Measurements from ENCODE around the gene ZPLD1. TPM values are rescaled to one million over a fixed set of nuclear protein-coding genes. Genes with fewer than 3 reads are reported as not detected.

The ZPLD1 gene
- total and polyA plus RNA-seq, 3 experiments from 2014 or later = not detected

DNA sequence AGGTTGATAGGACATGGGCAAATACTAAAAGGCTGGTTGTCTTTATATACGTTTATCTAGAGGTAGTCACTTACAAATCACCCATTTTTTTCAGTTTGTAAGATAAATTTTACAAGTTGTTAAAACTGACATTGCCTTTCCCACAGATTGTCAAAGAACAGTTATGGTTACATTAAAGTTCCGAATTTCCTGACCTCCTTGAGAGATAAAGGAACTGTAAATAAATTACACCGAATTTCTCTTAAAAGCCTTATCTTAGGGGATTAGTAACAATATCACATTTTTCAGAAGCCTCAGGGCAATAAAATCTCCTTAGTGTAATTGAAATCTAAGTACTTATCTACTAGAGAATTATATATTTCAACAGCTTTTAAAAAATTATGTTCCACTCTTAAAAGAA lies 49.5 kb downstream of the ZPLD1 start:
- DNase-seq = no peak
- Mint-ChIP-seq H3K9me3 (peaks cover 0 to 2% (median 0%) of the 10 kb centered on the region in 5 donors), H3K36me3 (no peaks in the 10 kb centered on the region), H3K27me3 (peaks cover 0 to 3% of the 10 kb centered on the region in 2 donors), H3K4me1 (no peaks in the 10 kb centered on the region), H3K4me3 (no peak overlapping the region), H3K27ac (no peak overlapping the region)
- Histone ChIP-seq H3K4me3 (ENCODE audit: low read length) (no peak overlapping the region), H3K9me3 (ENCODE audit: low read length) (no peaks in the 10 kb centered on the region), H3K4me1 (ENCODE audit: insufficient read depth, low read length) (no peaks in the 10 kb centered on the region), H3K27ac (ENCODE audit: low read depth, low read length) (no peak overlapping the region), H3K36me3 (ENCODE audit: insufficient read depth, low read length) (no peaks in the 10 kb centered on the region), H3K27me3 (ENCODE audit: insufficient read depth, low read length, poor library complexity, severe bottlenecking) (no peaks in the 10 kb centered on the region)
- ChIA-PET CTCF (no interaction called here), POLR2A (no interaction called here)

DNA sequence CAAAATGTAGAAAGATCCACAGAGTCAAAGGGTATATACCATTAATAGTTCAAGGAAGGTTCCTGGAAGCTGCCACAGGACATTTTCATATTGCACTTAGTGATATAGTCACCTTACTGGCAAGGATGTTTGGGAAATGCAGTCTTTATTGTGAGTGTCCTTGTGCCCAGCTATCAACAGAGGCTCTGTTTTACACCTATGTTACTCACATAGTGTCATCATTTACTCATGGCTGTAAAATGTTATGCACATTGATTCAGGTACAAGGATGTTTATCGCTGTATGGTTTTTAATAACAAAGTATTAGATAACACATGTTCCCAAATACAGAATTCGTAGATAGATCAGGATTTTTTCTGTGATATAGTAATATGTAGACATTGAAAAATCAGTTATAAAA lies 50.9 kb downstream of the ZPLD1 start:
- no peaks in the 10 kb centered on the region for H3K4me1 Mint-ChIP-seq
- DNase-seq = no peak
- CTCF ChIA-PET = no interaction called here
- no peaks in the 10 kb centered on the region for H3K36me3 Mint-ChIP-seq
- Histone ChIP-seq H3K36me3 (ENCODE audit: insufficient read depth, low read length) (no peaks in the 10 kb centered on the region), H3K4me1 (ENCODE audit: insufficient read depth, low read length) (no peaks in the 10 kb centered on the region), H3K27me3 (ENCODE audit: insufficient read depth, low read length, poor library complexity, severe bottlenecking) (no peaks in the 10 kb centered on the region), H3K27ac (ENCODE audit: low read depth, low read length) (no peak overlapping the region), H3K9me3 (ENCODE audit: low read length) (no peaks in the 10 kb centered on the region), H3K4me3 (ENCODE audit: low read length) (no peak overlapping the region)
- peaks cover 0 to 1% of the 10 kb centered on the region in 2 donors for H3K27me3 Mint-ChIP-seq
- no peak overlapping the region for H3K4me3 Mint-ChIP-seq
- H3K27ac Mint-ChIP-seq = no peak overlapping the region
- peaks cover 0 to 2% (median 0%) of the 10 kb centered on the region in 5 donors for H3K9me3 Mint-ChIP-seq
- POLR2A ChIA-PET = no interaction called here

DNA sequence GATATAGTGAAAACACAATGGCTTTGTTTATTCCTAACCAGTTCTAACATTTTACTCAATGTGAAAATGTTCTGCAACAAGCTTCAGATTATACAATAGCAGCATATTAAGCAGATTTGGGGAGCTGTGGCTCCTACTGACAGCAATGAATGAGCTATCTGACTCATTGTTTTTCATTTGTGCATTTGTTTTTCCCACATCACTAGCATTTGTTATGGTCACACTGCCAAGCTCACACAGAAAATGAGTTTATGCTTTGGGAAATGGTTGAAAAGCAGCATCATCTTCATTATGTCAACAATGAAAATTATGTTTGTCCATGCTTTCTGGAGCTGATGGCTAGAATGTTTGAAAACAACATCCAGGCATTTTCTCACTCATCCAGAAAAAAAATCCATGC lies 53.5 kb downstream of the ZPLD1 start:
- no peaks in the 10 kb centered on the region for H3K36me3 Mint-ChIP-seq
- POLR2A ChIA-PET = no interaction called here
- CTCF ChIA-PET = no interaction called here
- Histone ChIP-seq H3K27me3 (ENCODE audit: insufficient read depth, low read length, poor library complexity, severe bottlenecking) (no peaks in the 10 kb centered on the region), H3K27ac (ENCODE audit: low read depth, low read length) (no peak overlapping the region), H3K36me3 (ENCODE audit: insufficient read depth, low read length) (no peaks in the 10 kb centered on the region), H3K4me3 (ENCODE audit: low read length) (no peak overlapping the region), H3K9me3 (ENCODE audit: low read length) (no peaks in the 10 kb centered on the region), H3K4me1 (ENCODE audit: insufficient read depth, low read length) (no peaks in the 10 kb centered on the region)
- no peaks in the 10 kb centered on the region for H3K4me1 Mint-ChIP-seq
- no peak overlapping the region for H3K27ac Mint-ChIP-seq
- DNase-seq = no peak
- H3K9me3 Mint-ChIP-seq = peaks cover 0 to 2% (median 0%) of the 10 kb centered on the region in 5 donors
- no peak overlapping the region for H3K4me3 Mint-ChIP-seq
- H3K27me3 Mint-ChIP-seq = peaks cover 1 to 6% of the 10 kb centered on the region in 2 donors

DNA sequence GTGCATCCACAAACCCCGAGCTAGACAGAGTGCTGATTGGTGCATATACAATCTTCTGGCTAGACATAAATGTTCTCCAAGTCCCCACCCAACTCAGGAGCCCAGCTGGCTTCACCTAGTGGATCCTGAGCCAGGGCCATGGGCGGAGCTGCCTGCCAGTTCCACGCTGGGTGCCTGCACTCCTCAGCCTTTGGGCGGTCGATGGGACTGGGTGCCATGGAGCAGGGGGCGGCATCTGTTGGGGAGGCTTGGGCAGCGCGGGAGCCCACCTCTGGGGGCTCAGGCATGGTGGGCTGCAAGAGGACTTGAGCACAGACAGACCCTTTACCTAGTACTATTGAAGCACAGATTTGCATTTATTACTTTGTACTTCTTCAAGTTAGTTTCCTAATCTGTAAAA lies 57.5 kb downstream of the ZPLD1 start:
- no peaks in the 10 kb centered on the region for H3K36me3 Mint-ChIP-seq
- ChIA-PET POLR2A (no interaction called here), CTCF (no interaction called here)
- H3K27me3 Mint-ChIP-seq = peaks cover 2 to 14% of the 10 kb centered on the region in 2 donors
- Histone ChIP-seq H3K9me3 (ENCODE audit: low read length) (no peaks in the 10 kb centered on the region), H3K4me3 (ENCODE audit: low read length) (no peak overlapping the region), H3K27ac (ENCODE audit: low read depth, low read length) (no peak overlapping the region), H3K36me3 (ENCODE audit: insufficient read depth, low read length) (no peaks in the 10 kb centered on the region), H3K4me1 (ENCODE audit: insufficient read depth, low read length) (no peaks in the 10 kb centered on the region), H3K27me3 (ENCODE audit: insufficient read depth, low read length, poor library complexity, severe bottlenecking) (no peaks in the 10 kb centered on the region)
- no peak overlapping the region for H3K4me3 Mint-ChIP-seq
- peaks cover 0 to 2% (median 0%) of the 10 kb centered on the region in 5 donors for H3K9me3 Mint-ChIP-seq
- no peak for DNase-seq
- H3K4me1 Mint-ChIP-seq = no peaks in the 10 kb centered on the region
- H3K27ac Mint-ChIP-seq = no peak overlapping the region

DNA sequence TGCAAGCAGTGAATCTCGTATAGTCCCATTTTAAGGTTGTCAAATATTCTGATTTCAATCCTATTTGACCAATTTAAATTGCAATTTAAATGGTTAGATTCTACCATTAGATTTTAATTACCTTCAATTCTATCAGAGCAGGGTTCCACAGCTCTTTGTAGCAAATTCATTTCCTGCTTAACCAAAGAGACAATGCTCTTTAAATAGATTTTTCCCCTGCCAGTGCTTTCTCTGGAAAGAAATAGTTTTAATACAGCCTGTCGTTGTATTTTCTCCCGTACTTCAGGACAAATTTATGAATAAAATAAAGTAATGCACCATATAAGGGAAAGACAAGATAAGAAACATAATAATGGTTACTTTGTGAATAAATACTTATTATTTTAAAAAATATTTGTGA lies 62.8 kb downstream of the ZPLD1 start:
- H3K4me3 Mint-ChIP-seq = no peak overlapping the region
- no peaks in the 10 kb centered on the region for H3K4me1 Mint-ChIP-seq
- Histone ChIP-seq H3K4me1 (ENCODE audit: insufficient read depth, low read length) (no peaks in the 10 kb centered on the region), H3K36me3 (ENCODE audit: insufficient read depth, low read length) (no peaks in the 10 kb centered on the region), H3K27ac (ENCODE audit: low read depth, low read length) (no peak overlapping the region), H3K9me3 (ENCODE audit: low read length) (no peaks in the 10 kb centered on the region), H3K27me3 (ENCODE audit: insufficient read depth, low read length, poor library complexity, severe bottlenecking) (no peaks in the 10 kb centered on the region), H3K4me3 (ENCODE audit: low read length) (no peak overlapping the region)
- no peak for DNase-seq
- H3K27me3 Mint-ChIP-seq = peaks cover 2 to 16% of the 10 kb centered on the region in 2 donors
- H3K27ac Mint-ChIP-seq = no peak overlapping the region
- H3K36me3 Mint-ChIP-seq = no peaks in the 10 kb centered on the region
- ChIA-PET POLR2A (no interaction called here), CTCF (no interaction called here)
- no peaks in the 10 kb centered on the region for H3K9me3 Mint-ChIP-seq

DNA sequence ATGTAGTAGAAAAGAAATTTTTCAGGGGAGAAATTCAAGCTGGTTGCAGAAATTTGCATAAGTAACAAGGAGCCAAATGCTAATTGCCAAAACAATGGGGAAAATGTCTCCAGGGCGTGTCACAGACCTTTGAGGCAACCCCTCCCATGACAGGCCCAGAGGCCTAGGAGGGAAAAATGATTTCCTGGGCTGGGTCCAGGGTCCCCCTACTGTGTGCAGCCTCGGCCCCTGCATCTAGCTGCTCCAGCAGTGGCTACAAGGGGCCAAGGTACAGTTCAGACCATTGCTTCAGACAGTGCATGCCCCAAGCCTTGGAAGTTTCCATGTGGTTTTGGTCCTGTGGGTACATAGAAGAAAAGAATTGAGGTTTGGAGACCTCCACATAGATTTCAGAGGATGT lies 70.7 kb downstream of the ZPLD1 start:
- no peaks in the 10 kb centered on the region for H3K36me3 ChIP-seq (ENCODE audit: insufficient read depth, low read length)
- peaks cover 0 to 3% (median 0%) of the 10 kb centered on the region in 5 donors for H3K9me3 Mint-ChIP-seq
- no peaks in the 10 kb centered on the region for H3K36me3 Mint-ChIP-seq
- H3K9me3 ChIP-seq (ENCODE audit: low read length) = no peaks in the 10 kb centered on the region
- H3K27ac ChIP-seq (ENCODE audit: low read depth, low read length) = no peak overlapping the region
- no peaks in the 10 kb centered on the region for H3K4me1 Mint-ChIP-seq
- H3K27me3 Mint-ChIP-seq = peaks cover 2 to 4% of the 10 kb centered on the region in 2 donors
- no peak for DNase-seq
- no peaks in the 10 kb centered on the region for H3K27me3 ChIP-seq (ENCODE audit: insufficient read depth, low read length, poor library complexity, severe bottlenecking)
- no peaks in the 10 kb centered on the region for H3K4me1 ChIP-seq (ENCODE audit: insufficient read depth, low read length)
- ChIA-PET CTCF (no interaction called here), POLR2A (no interaction called here)
- no peak overlapping the region for H3K27ac Mint-ChIP-seq
- H3K4me3 ChIP-seq (ENCODE audit: low read length) = no peak overlapping the region
- no peak overlapping the region for H3K4me3 Mint-ChIP-seq

DNA sequence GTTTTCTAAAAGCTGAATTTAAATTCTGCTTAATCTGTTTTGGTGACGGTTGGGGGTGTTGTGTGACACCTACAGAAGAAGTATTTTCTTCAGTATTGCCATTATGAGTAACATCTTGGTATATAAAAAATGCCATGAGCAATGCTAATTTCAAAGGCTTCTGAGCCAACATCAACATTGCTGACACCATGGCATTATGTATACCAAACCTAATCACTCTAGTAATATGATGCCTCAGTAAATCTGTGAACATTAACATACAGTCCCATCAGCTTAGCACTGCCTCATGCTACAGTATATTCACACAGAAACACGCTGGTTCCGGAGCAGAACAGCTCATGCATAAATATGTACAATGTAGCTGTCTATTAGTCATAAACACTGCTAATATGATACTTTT lies 75.8 kb downstream of the ZPLD1 start:
- Mint-ChIP-seq H3K27me3 (peaks cover 4 to 9% of the 10 kb centered on the region in 2 donors), H3K27ac (no peak overlapping the region), H3K4me1 (no peaks in the 10 kb centered on the region), H3K36me3 (no peaks in the 10 kb centered on the region), H3K9me3 (peaks cover 0 to 3% (median 0%) of the 10 kb centered on the region in 5 donors), H3K4me3 (no peak overlapping the region)
- H3K9me3 ChIP-seq (ENCODE audit: low read length) = no peaks in the 10 kb centered on the region
- no peaks in the 10 kb centered on the region for H3K4me1 ChIP-seq (ENCODE audit: insufficient read depth, low read length)
- ChIA-PET CTCF (no interaction called here), POLR2A (no interaction called here)
- DNase-seq = no peak
- no peaks in the 10 kb centered on the region for H3K36me3 ChIP-seq (ENCODE audit: insufficient read depth, low read length)
- H3K27me3 ChIP-seq (ENCODE audit: insufficient read depth, low read length, poor library complexity, severe bottlenecking) = no peaks in the 10 kb centered on the region
- no peak overlapping the region for H3K4me3 ChIP-seq (ENCODE audit: low read length)
- H3K27ac ChIP-seq (ENCODE audit: low read depth, low read length) = no peak overlapping the region

DNA sequence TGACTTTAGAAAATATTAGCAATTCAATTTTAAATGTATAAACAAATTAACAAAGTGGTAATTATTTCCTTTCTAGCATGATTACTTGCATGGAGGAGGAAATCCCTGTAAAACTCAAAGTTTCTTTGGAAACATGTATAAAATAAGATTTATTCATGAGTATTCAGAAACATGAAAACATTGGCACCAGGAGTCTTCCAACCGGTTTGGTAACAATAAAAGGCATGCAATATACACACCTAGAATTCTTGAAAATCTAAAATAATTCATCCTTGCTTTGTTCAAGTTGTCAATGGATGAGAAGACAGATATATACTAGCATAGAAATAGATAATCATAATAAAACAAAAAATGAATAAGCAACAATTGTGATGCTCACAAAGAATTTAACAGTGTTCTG lies 76.4 kb downstream of the ZPLD1 start:
- CTCF ChIA-PET = no interaction called here

DNA sequence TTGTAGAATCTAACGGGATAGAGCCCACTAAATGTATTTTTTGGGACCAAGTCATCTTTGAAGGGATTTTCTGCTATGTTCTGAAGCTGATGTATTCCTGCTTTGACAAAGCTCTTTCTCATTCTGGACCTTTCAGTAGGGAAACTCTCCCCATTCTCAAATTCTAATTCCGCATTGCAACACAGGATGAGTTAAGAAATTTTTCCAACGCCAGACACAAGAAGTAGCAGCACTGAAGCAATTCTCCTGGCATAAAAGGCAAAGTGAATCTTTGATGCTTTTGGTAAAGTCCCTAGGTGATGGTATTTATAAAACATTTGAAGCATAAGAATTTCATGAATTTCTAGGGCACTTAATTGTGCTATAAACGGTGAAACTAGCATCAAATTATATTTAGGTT lies 76.8 kb downstream of the ZPLD1 start:
- Mint-ChIP-seq H3K27ac (no peak overlapping the region), H3K27me3 (peaks cover 4 to 9% of the 10 kb centered on the region in 2 donors), H3K9me3 (no peaks in the 10 kb centered on the region), H3K4me3 (no peak overlapping the region), H3K4me1 (no peaks in the 10 kb centered on the region), H3K36me3 (no peaks in the 10 kb centered on the region)
- no peaks in the 10 kb centered on the region for H3K27me3 ChIP-seq (ENCODE audit: insufficient read depth, low read length, poor library complexity, severe bottlenecking)
- POLR2A ChIA-PET = no interaction called here
- no peaks in the 10 kb centered on the region for H3K4me1 ChIP-seq (ENCODE audit: insufficient read depth, low read length)
- no peak for DNase-seq
- no peak overlapping the region for H3K4me3 ChIP-seq (ENCODE audit: low read length)
- no peak overlapping the region for H3K27ac ChIP-seq (ENCODE audit: low read depth, low read length)
- CTCF ChIA-PET = no interaction called here
- H3K9me3 ChIP-seq (ENCODE audit: low read length) = no peaks in the 10 kb centered on the region
- H3K36me3 ChIP-seq (ENCODE audit: insufficient read depth, low read length) = no peaks in the 10 kb centered on the region

More for the DNA sequence above, 76.4 kb downstream of the ZPLD1 start:
- peaks cover 4 to 9% of the 10 kb centered on the region in 2 donors for H3K27me3 Mint-ChIP-seq
- Histone ChIP-seq H3K27me3 (ENCODE audit: insufficient read depth, low read length, poor library complexity, severe bottlenecking) (no peaks in the 10 kb centered on the region), H3K36me3 (ENCODE audit: insufficient read depth, low read length) (no peaks in the 10 kb centered on the region), H3K4me3 (ENCODE audit: low read length) (no peak overlapping the region), H3K4me1 (ENCODE audit: insufficient read depth, low read length) (no peaks in the 10 kb centered on the region), H3K27ac (ENCODE audit: low read depth, low read length) (no peak overlapping the region), H3K9me3 (ENCODE audit: low read length) (no peaks in the 10 kb centered on the region)
- H3K4me3 Mint-ChIP-seq = no peak overlapping the region
- no peak overlapping the region for H3K27ac Mint-ChIP-seq
- peaks cover 0 to 3% (median 0%) of the 10 kb centered on the region in 5 donors for H3K9me3 Mint-ChIP-seq
- no peaks in the 10 kb centered on the region for H3K36me3 Mint-ChIP-seq
- POLR2A ChIA-PET = no interaction called here
- DNase-seq = no peak
- H3K4me1 Mint-ChIP-seq = no peaks in the 10 kb centered on the region
